ENCODE data around the gene PDE1A.

DNA sequence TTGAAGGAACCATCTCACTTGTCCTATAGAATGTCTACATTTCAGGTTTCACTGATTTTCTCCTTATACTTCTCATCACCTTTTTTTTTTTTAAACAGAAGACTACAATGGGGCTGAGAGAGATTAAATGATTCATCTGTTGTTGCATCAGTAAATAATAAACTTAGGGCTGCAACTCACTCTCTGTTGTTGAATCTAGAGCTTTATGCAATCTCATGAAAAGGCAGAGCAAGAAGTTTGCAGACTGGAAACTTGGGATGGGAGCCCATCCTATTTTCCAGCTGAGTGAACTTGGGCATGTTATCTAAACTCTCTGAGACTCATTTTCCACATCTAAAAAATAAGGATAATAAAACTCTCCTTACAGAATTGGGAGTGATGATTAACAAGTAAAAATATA lies 58.4 kb downstream of the PDE1A start:
- TF ChIP-seq, protein P1, sequence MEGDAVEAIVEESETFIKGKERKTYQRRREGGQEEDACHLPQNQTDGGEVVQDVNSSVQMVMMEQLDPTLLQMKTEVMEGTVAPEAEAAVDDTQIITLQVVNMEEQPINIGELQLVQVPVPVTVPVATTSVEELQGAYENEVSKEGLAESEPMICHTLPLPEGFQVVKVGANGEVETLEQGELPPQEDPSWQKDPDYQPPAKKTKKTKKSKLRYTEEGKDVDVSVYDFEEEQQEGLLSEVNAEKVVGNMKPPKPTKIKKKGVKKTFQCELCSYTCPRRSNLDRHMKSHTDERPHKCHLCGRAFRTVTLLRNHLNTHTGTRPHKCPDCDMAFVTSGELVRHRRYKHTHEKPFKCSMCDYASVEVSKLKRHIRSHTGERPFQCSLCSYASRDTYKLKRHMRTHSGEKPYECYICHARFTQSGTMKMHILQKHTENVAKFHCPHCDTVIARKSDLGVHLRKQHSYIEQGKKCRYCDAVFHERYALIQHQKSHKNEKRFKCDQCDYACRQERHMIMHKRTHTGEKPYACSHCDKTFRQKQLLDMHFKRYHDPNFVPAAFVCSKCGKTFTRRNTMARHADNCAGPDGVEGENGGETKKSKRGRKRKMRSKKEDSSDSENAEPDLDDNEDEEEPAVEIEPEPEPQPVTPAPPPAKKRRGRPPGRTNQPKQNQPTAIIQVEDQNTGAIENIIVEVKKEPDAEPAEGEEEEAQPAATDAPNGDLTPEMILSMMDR (IDR thresholded peaks at IDR 0.05): no peak
- no peak for TF ChIP-seq POLR2A (IDR thresholded peaks at IDR 0.05)

Data from thyroid gland (tissue), 4 donors.